HG03064 (cell line): ENCODE measurements around the gene STXBP1.
A peak's percentile ranks its signal among the peaks of the same experiment; 100 is the strongest.

Experiments
- ATAC-seq: cut with Tn5 transposase; IDR thresholded peaks from one replicate; pipeline ENCODE4 v1.9.1; 2021; ENCODE audit warnings: low read depth; ENCODE audit not compliant: unreplicated experiment

Gene STXBP1

GRCh38 chr9:127686461-127687393 lies 74.7 kb downstream of the STXBP1 start:
- no peak for ATAC-seq

- ATAC-seq = no peak
Measured at GRCh38 chr9:127689329-127690000, 77.4 kb downstream of the STXBP1 start.

GRCh38 chr9:127690735-127691134 lies 78.7 kb downstream of the STXBP1 start:
- no peak for ATAC-seq

- ATAC-seq = no peak
Measured at GRCh38 chr9:127692071-127692470, 80.0 kb downstream of the STXBP1 start.

GRCh38 chr9:127693143-127693542 lies 81.1 kb downstream of the STXBP1 start:
- ATAC-seq = no peak

DNA sequence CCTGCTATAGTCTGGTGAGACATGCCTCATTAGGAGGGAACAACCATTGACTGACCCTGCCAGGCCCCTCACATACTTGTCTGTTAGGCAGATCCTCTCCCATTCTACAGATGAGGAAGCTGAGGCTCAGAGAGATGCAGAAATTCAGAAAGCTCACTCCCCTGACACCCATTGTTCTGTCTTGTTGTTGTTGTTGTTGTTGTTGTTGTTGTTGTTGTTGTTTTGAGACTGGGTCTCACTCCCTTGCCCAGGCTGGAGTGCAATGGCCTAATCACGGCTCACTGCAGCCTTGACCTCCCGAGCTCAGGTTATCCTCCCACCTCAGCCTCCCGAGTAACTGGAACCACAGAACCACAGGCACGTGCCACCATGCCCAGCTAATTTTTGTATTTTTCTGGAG lies 81.6 kb downstream of the STXBP1 start:
- no peak for ATAC-seq

DNA sequence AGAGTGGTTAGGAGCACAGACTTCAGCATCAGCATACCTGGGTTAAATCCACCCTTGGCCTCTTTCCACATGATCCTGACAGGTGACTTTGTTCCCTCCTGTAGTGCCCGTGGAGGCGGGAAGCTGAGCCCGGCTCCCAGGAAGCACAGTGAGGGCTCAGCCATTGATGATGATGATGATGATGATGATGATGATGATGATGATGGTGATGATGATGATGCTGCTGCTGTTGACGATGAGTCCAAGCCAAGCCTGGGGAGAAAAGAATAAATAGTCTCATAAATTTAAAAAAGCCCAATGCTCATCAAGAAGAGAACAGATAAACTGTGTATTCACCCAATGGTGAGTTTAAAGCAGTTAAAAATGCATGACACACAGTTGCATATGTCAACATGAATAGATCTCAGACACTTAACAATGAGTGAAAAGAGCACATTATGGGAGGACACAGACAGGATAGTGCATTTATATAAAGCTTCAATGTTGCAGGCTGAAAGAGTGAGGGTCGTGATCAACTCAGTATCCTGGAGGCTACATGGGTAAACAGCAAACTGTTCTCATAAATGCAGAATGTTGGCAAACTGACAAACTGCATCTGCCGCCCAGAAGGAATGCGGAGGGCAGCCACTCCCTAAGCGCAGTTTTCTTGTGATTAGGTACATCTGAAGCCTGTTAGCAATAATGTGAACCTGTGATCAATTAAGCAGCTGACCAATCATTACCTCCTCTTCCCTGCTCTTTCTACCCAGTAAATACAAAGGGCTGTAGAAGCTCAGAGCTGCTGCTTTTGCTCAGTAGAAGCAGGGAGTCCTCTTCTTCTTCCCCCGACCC lies 83.0 kb downstream of the STXBP1 start:
- no peak for ATAC-seq

DNA sequence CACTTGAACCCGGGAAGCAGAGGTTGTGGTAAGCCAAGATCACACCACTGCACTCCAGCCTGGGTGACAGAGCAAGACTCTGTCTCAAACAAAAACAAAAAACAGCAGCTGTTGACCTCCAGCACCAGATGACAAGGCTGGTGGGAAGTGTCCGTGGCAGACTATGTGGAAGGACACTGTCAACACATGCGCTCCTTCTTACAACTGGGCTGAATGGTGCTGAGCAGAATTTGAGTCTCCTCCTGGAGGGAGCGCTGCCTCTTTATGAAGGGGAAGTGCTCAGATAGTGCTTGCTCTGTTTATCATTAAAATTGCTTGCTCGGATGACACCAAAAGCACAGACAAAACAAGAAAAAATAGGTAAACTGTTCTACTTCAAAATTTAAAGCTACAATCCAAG lies 85.5 kb downstream of the STXBP1 start:
- ATAC-seq = no peak

DNA sequence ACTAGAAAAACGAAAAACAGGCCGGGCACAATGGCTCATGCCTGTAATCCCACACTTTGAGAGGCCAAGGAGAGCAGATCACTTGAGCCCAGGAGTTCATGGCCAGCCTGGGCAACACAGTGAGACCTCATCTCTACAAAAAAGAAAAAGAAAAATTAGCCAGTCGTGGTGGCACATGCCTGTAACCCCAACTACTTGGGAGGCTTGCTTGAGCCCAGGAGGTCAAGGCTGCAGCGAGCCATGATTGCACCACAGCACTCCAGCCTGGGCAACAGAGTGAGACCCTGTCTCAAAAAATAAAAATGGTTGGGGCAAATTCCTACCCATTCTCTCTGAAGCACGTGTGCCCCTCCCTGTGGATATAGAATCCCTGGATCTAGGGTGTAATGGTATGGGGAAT lies 86.3 kb downstream of the STXBP1 start:
- no peak for ATAC-seq

GRCh38 chr9:127698985-127699670 lies 87.1 kb downstream of the STXBP1 start:
- peak; percentile 84 for ATAC-seq

GRCh38 chr9:127700140-127700539 lies 88.1 kb downstream of the STXBP1 start:
- no peak for ATAC-seq

DNA sequence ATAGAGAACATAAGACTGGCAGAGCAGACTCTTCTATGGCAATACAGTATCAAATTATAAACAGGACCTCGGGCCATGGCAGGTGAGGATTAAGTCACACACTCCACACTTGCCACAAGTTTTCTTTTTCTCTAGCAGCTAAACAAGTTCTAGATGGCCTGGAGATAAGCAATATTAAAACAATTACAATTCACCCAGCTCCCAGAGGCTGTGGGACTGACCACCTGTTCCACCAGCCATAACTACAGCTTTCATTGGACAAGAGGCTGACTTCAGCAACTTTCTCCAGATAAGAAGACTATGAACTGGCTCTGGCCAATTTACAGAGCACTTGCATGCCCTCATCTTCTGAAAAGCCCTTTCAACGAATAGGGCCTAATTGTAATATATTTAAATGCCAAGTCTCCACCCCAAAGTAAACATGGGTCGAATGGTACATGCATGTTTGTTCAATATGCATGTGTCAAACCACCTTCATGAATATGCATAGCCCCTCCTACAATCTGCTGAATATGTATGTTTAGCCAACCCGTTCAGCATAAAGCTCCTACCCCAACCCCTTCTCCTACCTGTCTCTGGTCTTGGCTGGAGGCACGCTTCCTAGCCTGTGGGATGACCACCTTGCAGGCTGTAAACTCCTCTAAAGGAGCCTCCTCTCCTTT lies 88.6 kb downstream of the STXBP1 start:
- ATAC-seq = no peak

- ATAC-seq = no peak
Measured at GRCh38 chr9:127703289-127703946, 91.3 kb downstream of the STXBP1 start.

DNA sequence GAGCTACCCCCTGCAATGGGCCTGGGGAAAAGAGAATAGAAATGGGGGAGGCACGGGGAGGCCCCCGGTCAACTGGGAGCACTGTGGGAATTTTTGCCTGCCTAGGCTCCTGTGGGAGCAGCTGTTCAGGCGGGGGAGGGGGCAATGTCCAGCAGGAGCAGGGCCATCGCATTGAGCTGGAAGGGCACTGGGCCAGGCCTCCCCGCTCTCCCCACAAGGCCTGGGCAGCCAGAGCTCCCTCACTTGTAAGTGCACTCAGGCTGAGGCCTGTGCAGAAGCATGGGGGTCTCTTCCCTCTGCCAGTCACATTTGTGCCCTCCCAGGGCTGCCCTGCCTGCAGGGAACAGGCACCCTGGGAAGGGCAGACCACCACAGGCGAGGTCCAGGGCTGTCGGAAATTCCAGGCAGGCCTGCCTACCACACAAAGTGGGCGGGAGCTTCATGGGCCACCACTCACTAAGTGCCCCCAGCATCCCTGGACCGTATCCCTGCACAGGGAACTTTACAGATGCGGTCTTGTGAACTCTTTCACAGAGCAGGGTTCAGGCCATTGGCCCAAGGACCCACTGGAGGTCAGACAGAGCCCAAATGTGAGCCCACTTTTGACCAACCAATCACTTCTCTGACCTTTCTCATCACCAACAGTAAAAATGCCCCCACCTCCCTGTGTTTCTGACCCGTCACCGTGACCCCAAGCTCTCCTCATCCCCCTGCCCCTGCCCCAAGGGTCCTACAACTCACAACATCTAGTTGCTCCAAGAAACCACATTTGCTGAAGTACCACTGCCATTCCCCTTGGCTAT lies 93.7 kb downstream of the STXBP1 start:
- no peak for ATAC-seq

DNA sequence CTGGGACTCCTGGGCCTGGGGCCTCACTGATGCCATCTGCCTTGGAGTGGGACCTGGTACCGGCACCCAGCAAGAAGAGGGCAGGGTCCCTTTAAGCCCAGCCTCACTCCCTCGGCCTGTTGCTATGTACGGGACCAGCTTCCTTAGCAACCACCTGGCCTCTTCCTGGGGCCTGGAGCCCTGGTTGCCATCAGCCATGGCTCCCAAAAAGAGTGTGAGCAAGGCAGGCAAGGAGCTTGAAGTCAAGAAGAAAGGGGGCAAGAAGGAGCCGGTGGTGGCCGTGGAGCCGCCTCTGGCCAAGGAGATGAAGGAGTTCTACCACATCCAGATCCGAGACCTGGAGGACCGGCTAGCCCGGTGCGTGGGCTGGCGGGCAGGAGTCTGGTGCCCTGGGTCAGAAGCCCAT lies 94.8 kb downstream of the STXBP1 start, which contains the start of gene CFAP157:
TSS of gene CFAP157 (plus strand) at position 153 of the 406 bp plus-strand sequence. CDS start at position 197, 44 bp downstream.
- ATAC-seq = no peak

- no peak for ATAC-seq
Measured at GRCh38 chr9:127707766-127708165, 95.7 kb downstream of the STXBP1 start.

DNA sequence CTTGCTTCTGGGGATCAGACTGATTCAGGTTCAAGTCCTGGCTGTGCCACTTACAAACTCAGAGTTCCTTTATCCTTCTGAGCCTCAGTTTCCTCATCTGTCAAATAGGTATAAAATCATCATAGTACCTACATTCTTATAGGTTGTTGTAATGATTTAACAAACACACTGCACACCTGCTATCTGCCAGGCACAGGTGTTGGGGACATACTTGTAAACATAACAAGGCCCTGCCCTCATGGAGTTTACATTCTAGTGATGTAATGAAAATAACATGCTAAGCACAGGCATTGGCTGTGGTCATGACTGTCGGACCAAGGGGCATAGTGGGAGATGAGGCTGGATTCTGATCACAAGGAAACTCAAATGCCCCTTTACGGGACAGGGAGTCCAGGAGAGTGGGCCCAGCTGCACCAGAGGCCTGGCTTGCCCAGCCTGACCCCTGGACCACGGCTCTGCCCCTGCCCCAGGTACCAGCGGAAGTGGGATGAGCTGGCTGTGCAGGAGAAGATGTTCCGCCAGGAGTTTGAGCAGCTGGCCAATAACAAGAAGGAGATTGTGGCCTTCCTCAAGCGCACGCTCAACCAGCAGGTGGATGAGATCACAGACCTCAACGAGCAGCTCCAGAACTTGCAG lies 97.0 kb downstream of the STXBP1 start:
- no peak for ATAC-seq

DNA sequence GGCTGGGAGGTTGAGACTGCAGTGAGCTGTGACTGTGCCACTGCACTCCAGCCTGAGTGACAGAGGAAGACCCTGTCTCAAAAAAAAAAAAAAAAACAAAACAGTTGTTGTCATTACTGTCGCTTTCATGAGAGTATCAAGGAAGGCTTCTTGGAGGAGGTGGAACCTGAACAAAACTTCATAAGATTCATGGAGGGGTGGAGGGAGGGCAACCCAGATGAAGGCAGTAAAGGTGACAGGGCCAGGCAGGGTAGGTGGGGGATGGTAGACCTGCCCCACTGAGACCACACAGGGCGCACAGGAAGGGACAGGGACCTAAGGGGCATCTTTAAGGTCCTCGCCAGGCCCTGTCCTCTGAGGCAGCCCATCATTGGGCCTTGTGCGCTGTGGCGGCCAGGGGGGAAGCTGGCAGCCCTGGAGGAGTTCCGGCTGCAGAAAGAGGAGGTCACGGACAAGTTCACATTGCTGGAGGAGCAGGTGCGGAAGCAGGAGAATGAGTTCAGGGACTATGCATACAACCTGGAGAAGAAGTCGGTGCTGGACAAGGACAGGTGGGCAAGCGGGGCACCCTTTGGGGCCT lies 98.2 kb downstream of the STXBP1 start:
- no peak for ATAC-seq
